ENCODE measurements around the gene IGF2BP3.
"Not testable (repeated sequence)": the region's sequence is repeated elsewhere in the genome, so short reads cannot be mapped to it uniquely, and the experiment has no call there.

Gene IGF2BP3

DNA sequence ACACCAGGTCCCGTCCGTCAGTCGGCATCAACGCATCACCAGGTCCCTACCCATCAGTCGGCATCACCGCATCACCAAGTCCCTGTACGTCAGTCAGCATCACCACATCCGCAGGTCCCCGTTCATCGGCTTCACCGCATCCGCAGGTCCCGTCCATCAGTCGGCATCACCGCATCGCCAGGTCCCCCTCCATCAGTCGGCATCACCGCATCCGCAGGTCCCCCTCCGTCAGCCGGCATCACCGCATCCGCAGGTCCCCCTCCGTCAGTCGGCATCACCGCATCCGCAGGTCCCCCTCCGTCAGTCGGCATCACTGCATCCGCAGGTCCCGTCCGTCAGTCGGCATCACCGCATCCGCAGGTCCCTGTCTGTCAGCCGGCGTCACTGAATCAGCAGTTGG lies 55.1 kb downstream of the IGF2BP3 start (continued):
- TF ChIP-seq, protein P1, sequence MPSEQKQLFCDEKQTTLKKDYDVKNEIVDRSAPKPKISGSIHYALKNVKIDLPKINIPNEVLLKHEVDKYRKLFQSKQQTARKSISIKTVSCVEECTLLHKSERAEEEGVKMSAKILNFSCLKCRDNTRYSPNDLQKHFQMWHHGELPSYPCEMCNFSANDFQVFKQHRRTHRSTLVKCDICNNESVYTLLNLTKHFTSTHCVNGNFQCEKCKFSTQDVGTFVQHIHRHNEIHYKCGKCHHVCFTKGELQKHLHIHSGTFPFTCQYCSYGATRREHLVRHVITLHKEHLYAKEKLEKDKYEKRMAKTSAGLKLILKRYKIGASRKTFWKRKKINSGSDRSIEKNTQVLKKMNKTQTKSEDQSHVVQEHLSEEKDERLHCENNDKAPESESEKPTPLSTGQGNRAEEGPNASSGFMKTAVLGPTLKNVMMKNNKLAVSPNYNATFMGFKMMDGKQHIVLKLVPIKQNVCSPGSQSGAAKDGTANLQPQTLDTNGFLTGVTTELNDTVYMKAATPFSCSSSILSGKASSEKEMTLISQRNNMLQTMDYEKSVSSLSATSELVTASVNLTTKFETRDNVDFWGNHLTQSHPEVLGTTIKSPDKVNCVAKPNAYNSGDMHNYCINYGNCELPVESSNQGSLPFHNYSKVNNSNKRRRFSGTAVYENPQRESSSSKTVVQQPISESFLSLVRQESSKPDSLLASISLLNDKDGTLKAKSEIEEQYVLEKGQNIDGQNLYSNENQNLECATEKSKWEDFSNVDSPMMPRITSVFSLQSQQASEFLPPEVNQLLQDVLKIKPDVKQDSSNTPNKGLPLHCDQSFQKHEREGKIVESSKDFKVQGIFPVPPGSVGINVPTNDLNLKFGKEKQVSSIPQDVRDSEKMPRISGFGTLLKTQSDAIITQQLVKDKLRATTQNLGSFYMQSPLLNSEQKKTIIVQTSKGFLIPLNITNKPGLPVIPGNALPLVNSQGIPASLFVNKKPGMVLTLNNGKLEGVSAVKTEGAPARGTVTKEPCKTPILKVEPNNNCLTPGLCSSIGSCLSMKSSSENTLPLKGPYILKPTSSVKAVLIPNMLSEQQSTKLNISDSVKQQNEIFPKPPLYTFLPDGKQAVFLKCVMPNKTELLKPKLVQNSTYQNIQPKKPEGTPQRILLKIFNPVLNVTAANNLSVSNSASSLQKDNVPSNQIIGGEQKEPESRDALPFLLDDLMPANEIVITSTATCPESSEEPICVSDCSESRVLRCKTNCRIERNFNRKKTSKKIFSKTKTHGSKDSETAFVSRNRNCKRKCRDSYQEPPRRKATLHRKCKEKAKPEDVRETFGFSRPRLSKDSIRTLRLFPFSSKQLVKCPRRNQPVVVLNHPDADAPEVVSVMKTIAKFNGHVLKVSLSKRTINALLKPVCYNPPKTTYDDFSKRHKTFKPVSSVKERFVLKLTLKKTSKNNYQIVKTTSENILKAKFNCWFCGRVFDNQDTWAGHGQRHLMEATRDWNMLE (tag by site-specific recombination; conservative IDR thresholded peaks at IDR 0.05; ENCODE audit: low read depth) = no peak

DNA sequence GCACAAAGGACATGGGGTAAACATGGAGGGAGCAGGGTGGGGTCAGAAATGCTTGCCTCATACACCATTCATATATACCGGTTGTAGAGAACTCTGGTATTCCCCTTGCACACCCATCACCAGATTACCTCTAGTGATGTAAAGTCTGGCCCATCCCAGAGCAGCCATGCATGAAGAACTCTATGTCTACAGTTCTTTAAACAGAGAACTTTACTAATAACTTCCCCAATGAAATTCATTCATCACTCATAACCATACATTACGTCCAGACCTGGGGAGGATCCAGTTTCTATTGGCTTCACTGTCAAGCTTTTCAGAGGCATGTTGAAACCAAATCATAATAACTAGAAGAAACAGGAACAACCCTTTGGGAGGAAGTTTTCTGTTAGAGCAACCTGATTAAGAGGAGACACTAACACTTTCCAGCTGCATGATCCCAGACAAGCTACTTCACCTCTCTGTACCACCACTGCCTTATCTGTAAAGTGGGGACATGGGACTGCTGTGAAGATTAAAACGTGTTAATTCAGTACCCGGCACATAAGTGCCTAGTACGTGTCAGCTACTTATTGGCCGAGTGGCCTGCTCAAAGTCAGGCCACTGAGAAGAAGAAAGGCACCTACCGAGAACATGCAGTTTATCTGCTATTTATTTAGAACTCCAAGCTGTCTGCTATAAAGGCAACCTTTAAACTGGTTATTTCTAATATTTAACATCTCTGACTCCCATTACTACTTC lies 59.7 kb downstream of the IGF2BP3 start:
- Histone ChIP-seq H3K9me3 (ENCODE audit: control insufficient read depth, insufficient read depth, low read depth, low read length) (no peaks in the 10 kb centered on the region), H3K36me3 (ENCODE audit: control insufficient read depth in 2 of 2, insufficient read depth in 1 of 2, low read length in 2 of 2) (peaks cover 29 to 55% of the 10 kb centered on the region in 2 experiments), H3K4me3 (ENCODE audit: low read depth, low read length) (no peak overlapping the region), H3K4me1 (ENCODE audit: control insufficient read depth, insufficient read depth, low read length) (no peaks in the 10 kb centered on the region), H3K27ac (ENCODE audit: extremely low read depth, low read depth, low read length) (no peak overlapping the region)
- CTCF ChIA-PET = interaction anchor here (0.7 to 1.0 kb wide), 2 partner anchors 59 to 138 kb away, joined by 3 to 5 read pairs; no protein-coding TSS in a partner anchor
- TF ChIP-seq ZNF23 (tag by site-specific recombination; IDR thresholded peaks at IDR 0.05; ENCODE audit: borderline replicate concordance) (no peak), KLF7 (tag by site-specific recombination; IDR thresholded peaks at IDR 0.05; ENCODE audit: borderline replicate concordance) (no peak), ZNF112 (tag by site-specific recombination; IDR thresholded peaks at IDR 0.05) (no peak), HOXA7 (CRISPR knock-in tag; IDR thresholded peaks at IDR 0.05; ENCODE audit: borderline replicate concordance) (no peak), ZNF426 (tag by site-specific recombination; IDR thresholded peaks at IDR 0.05) (no peak), ZNF677 (tag by site-specific recombination; IDR thresholded peaks at IDR 0.05) (no peak), ZNF423 (tag by site-specific recombination; IDR thresholded peaks at IDR 0.05) (no peak), ZNF521 (tag by site-specific recombination; IDR thresholded peaks at IDR 0.05) (no peak)
- TF ChIP-seq, protein P2, sequence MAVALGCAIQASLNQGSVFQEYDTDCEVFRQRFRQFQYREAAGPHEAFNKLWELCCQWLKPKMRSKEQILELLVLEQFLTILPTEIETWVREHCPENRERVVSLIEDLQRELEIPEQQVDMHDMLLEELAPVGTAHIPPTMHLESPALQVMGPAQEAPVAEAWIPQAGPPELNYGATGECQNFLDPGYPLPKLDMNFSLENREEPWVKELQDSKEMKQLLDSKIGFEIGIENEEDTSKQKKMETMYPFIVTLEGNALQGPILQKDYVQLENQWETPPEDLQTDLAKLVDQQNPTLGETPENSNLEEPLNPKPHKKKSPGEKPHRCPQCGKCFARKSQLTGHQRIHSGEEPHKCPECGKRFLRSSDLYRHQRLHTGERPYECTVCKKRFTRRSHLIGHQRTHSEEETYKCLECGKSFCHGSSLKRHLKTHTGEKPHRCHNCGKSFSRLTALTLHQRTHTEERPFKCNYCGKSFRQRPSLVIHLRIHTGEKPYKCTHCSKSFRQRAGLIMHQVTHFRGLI (tag by site-specific recombination; IDR thresholded peaks at IDR 0.05) = no peak
- POLR2A ChIA-PET = no interaction called here

GRCh38 chr7:23406564-23406963 lies 63.7 kb downstream of the IGF2BP3 start:
- peaks cover 22 to 34% of the 10 kb centered on the region in 2 experiments; a peak in 2 of 3 replicates for H3K36me3 ChIP-seq (ENCODE audit: control insufficient read depth in 2 of 2, insufficient read depth in 1 of 2, low read length in 2 of 2)
- H3K27ac ChIP-seq (ENCODE audit: extremely low read depth, low read depth, low read length); H3K4me1 ChIP-seq (ENCODE audit: control insufficient read depth, insufficient read depth, low read length); H3K9me3 ChIP-seq (ENCODE audit: control insufficient read depth, insufficient read depth, low read depth, low read length); H3K4me3 ChIP-seq (ENCODE audit: low read depth, low read length); POLR2A ChIA-PET: not testable (repeated sequence)
- CTCF ChIA-PET = interaction anchor here (0.7 kb wide), 2 partner anchors 18 to 127 kb away, joined by 3 to 5 read pairs; no protein-coding TSS in a partner anchor

DNA sequence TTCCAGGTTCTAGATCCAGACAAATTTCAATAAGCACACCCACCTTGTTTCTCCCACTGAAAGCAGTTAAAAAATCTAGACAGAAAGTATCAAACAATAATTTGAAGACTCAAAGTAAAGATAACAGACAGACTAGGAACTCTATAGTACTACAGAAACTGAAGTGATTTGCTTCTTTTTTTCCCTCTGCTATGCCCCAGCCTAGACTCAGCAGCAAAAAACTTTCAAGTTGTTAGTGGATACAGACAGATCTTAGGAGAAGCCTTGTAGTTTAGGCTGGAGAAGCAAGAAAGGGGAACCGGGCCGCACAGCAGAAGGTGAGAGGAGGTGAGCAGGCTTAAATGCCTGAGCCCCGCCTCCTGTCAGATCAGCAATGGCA lies 65.1 kb downstream of the IGF2BP3 start:
- H3K36me3 ChIP-seq (ENCODE audit: control insufficient read depth in 2 of 2, insufficient read depth in 1 of 2, low read length in 2 of 2) = peaks cover 21 to 27% of the 10 kb centered on the region in 2 experiments; a peak in 2 of 3 replicates
- TF ChIP-seq ZBTB48 (tag by site-specific recombination; IDR thresholded peaks at IDR 0.05) = no peak

More for the DNA sequence above, 65.1 kb downstream of the IGF2BP3 start:
- H3K9me3 ChIP-seq (ENCODE audit: control insufficient read depth, insufficient read depth, low read depth, low read length) = no peaks in the 10 kb centered on the region
- H3K27ac ChIP-seq (ENCODE audit: extremely low read depth, low read depth, low read length) = no peak overlapping the region
- peaks cover 6% of the 10 kb centered on the region; the same call in 1 of the 2 replicates for H3K4me1 ChIP-seq (ENCODE audit: control insufficient read depth, insufficient read depth, low read length)
- H3K4me3 ChIP-seq (ENCODE audit: low read depth, low read length) = no peak overlapping the region
- CTCF ChIA-PET = no interaction called here
- POLR2A ChIA-PET = no interaction called here

Data from HEK293 (cell line).